Measurements from ENCODE around the gene PLEKHM1. TPM values are rescaled to one million over a fixed set of nuclear protein-coding genes. Genes with fewer than 3 reads are reported as not detected.

PLEKHM1 gene
- total and polyA plus RNA-seq, 2 donors (not counting 3 experiments of a cell fraction or from before 2014, with no cell fraction given), result 29.7 to 52.0 TPM

DNA sequence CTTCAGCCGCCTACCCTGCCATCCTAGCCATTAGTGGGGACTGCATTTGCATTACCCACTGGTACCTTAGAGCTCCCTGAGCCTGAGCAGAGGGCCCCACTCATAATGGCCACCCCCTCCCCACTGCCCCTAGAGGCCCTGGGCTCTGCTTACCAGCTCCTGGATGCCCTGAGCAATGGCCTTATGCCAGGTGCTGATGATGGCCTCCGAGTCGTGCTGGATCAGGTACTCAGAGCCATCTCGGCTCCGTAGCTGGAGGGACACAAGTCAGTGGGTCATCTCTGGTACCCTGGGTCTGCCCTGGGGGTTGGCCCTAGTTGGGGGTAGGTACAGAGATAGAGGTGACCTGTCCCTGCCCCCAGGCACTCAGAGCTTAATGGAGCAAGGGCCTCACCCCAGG lies 92.7 kb downstream of the PLEKHM1 start:
- no peak for TF ChIP-seq EZH2 (IDR thresholded peaks at IDR 0.05; ENCODE audit: borderline replicate concordance, low read depth, low read length, severe bottlenecking)
- no peaks in the 10 kb centered on the region for H3K27me3 ChIP-seq (ENCODE audit: control insufficient read depth in 2 of 2, insufficient read depth in 2 of 2, low read length in 2 of 2)
- H4K20me1 ChIP-seq (replicated peaks; ENCODE audit: control insufficient read depth, extremely low read depth, insufficient read depth, low read length), result no peaks in the 10 kb centered on the region
- H3K9ac ChIP-seq (replicated peaks; ENCODE audit: extremely low read depth, insufficient read depth, low read length), result no peak overlapping the region
- dilution Hi-C loops (cut with MboI; ENCODE audit: extremely low pct_ligation_motif_present, low sequenced_read_pairs) (no loop called here), intact Hi-C loops (cut with micrococcal nuclease) (loop anchor here (10.0 kb wide), 1 partner anchor 437 kb away; no protein-coding TSS in a partner anchor)
- FAIRE-seq (no peak), DNase-seq (ENCODE audit: low read depth, low spot score) (no peak)
- no peak overlapping the region for H2AFZ ChIP-seq (ENCODE audit: low read depth, low read length)
- H3K4me2 ChIP-seq (ENCODE audit: insufficient read depth, low read length), result no peak overlapping the region
- no peak overlapping the region for H3K27ac ChIP-seq (ENCODE audit: insufficient read depth, low read depth, low read length)
- peaks cover 0 to 18% of the 10 kb centered on the region in 2 experiments for H3K36me3 ChIP-seq (ENCODE audit: control insufficient read depth in 2 of 2, extremely low read depth in 1 of 2, insufficient read depth in 2 of 2, low read length in 2 of 2)
- POLR2A ChIA-PET, result interaction anchor here (0.8 kb wide), 1 partner anchor 495 kb away, joined by 8 read pairs; no protein-coding TSS in a partner anchor
- BruUV-seq (replicated peaks), result no TSS peak
- H3K4me3 ChIP-seq (replicated peaks in 1 of 3; ENCODE audit: insufficient read depth in 1 of 3, low read depth in 1 of 3, low read length in 3 of 3), result no peak overlapping the region
- no peaks in the 10 kb centered on the region for H3K4me1 ChIP-seq (ENCODE audit: control insufficient read depth, extremely low read depth, insufficient read depth, low read length)
- CTCF ChIA-PET, result interaction anchor here (1.0 to 1.3 kb wide), 2 partner anchors 13 to 243 kb away, joined by 3 to 4 read pairs; no protein-coding TSS in a partner anchor
- no peaks in the 10 kb centered on the region for H3K9me1 ChIP-seq (replicated peaks; ENCODE audit: control insufficient read depth, extremely low read depth, insufficient read depth, low read length)
- H3K9me3 ChIP-seq (replicated peaks; ENCODE audit: control insufficient read depth, insufficient read depth, low read length), result no peaks in the 10 kb centered on the region
- H3K79me2 ChIP-seq (ENCODE audit: control insufficient read depth, insufficient read depth, low read length), result no peaks in the 10 kb centered on the region

GRCh38 chr17:45396496-45397205 lies 93.9 kb downstream of the PLEKHM1 start:
- TF ChIP-seq EZH2 (IDR thresholded peaks at IDR 0.05; ENCODE audit: borderline replicate concordance, low read depth, low read length, severe bottlenecking) (no peak), POLR2AphosphoS5 (IDR thresholded peaks at IDR 0.05; ENCODE audit: insufficient read depth, low read depth, low read length) (no peak), FOS (IDR thresholded peaks at IDR 0.05; ENCODE audit: borderline replicate concordance, insufficient read depth, low read length) (no peak), POLR2A (IDR thresholded peaks at IDR 0.05; ENCODE audit: low read depth, low read length) (no peak), MYC (IDR thresholded peaks at IDR 0.05; ENCODE audit: low read depth, low read length) (no peak), GATA2 (IDR thresholded peaks at IDR 0.05; ENCODE audit: insufficient read depth, insufficient read length, low read depth, low read length) (no peak), JUN (IDR thresholded peaks at IDR 0.05; ENCODE audit: borderline replicate concordance, insufficient read depth, insufficient read length, low read depth) (no peak)
- TF ChIP-seq, protein P1, sequence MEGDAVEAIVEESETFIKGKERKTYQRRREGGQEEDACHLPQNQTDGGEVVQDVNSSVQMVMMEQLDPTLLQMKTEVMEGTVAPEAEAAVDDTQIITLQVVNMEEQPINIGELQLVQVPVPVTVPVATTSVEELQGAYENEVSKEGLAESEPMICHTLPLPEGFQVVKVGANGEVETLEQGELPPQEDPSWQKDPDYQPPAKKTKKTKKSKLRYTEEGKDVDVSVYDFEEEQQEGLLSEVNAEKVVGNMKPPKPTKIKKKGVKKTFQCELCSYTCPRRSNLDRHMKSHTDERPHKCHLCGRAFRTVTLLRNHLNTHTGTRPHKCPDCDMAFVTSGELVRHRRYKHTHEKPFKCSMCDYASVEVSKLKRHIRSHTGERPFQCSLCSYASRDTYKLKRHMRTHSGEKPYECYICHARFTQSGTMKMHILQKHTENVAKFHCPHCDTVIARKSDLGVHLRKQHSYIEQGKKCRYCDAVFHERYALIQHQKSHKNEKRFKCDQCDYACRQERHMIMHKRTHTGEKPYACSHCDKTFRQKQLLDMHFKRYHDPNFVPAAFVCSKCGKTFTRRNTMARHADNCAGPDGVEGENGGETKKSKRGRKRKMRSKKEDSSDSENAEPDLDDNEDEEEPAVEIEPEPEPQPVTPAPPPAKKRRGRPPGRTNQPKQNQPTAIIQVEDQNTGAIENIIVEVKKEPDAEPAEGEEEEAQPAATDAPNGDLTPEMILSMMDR (IDR thresholded peaks at IDR 0.05; ENCODE audit: extremely low read depth in 1 of 2, insufficient read depth in 1 of 2, low read depth in 1 of 2, low read length in 2 of 2), result no peak
- H3K9me3 ChIP-seq (replicated peaks; ENCODE audit: control insufficient read depth, insufficient read depth, low read length), result no peaks in the 10 kb centered on the region
- ChIA-PET POLR2A (interaction anchor here (0.8 kb wide), 1 partner anchor 496 kb away, joined by 8 read pairs; no protein-coding TSS in a partner anchor), CTCF (interaction anchor here (1.1 to 12.8 kb wide), 3 partner anchors 29 to 435 kb away, joined by 5 to 283 read pairs (median 22); no protein-coding TSS in a partner anchor)
- intact Hi-C loops (cut with micrococcal nuclease), result loop anchor here (10.0 kb wide), 1 partner anchor 438 kb away; no protein-coding TSS in a partner anchor
- peaks cover 0 to 14% of the 10 kb centered on the region in 2 experiments for H3K36me3 ChIP-seq (ENCODE audit: control insufficient read depth in 2 of 2, extremely low read depth in 1 of 2, insufficient read depth in 2 of 2, low read length in 2 of 2)
- no TSS peak for BruUV-seq (replicated peaks)
- no peak overlapping the region for H3K4me3 ChIP-seq (replicated peaks in 1 of 3; ENCODE audit: insufficient read depth in 1 of 3, low read depth in 1 of 3, low read length in 3 of 3)
- DNase-seq (ENCODE audit: low read depth, low spot score) (no peak), FAIRE-seq (no peak)
- dilution Hi-C loops (cut with MboI; ENCODE audit: extremely low pct_ligation_motif_present, low sequenced_read_pairs), result no loop called here
- H3K9ac ChIP-seq (replicated peaks; ENCODE audit: extremely low read depth, insufficient read depth, low read length), result no peak overlapping the region
- no peaks in the 10 kb centered on the region for H3K27me3 ChIP-seq (ENCODE audit: control insufficient read depth in 2 of 2, insufficient read depth in 2 of 2, low read length in 2 of 2)
- no peaks in the 10 kb centered on the region for H4K20me1 ChIP-seq (replicated peaks; ENCODE audit: control insufficient read depth, extremely low read depth, insufficient read depth, low read length)
- H3K4me1 ChIP-seq (ENCODE audit: control insufficient read depth, extremely low read depth, insufficient read depth, low read length), result no peaks in the 10 kb centered on the region
- no peaks in the 10 kb centered on the region for H3K9me1 ChIP-seq (replicated peaks; ENCODE audit: control insufficient read depth, extremely low read depth, insufficient read depth, low read length)
- no peaks in the 10 kb centered on the region for H3K79me2 ChIP-seq (ENCODE audit: control insufficient read depth, insufficient read depth, low read length)
- H3K4me2 ChIP-seq (ENCODE audit: insufficient read depth, low read length), result no peak overlapping the region
- H3K27ac ChIP-seq (ENCODE audit: insufficient read depth, low read depth, low read length), result no peak overlapping the region
- H2AFZ ChIP-seq (ENCODE audit: low read depth, low read length), result no peak overlapping the region

Measured in endothelial cell of umbilical vein (primary cell).